HEK293 (cell line): ENCODE measurements around the gene NECTIN1.

Source experiments
- CTCF ChIA-PET: fragments of 350-600 bp; formaldehyde crosslinking; extraction: SDS; loops from one replicate; lab custom pipeline; 2021; ENCODE audit warnings: antibody characterized with exemption; lab: Yijun Ruan, JAX
- POLR2A ChIA-PET: fragments of 300-600 bp; formaldehyde crosslinking; extraction: SDS; loops from one replicate; lab custom pipeline; 2020; ENCODE audit warnings: antibody characterized with exemption, inconsistent platforms; lab: Yijun Ruan, JAX
- H3K27ac ChIP-seq: fragments of 200-500 bp; sonication (Bioruptor generic); 2 replicates; pipeline ENCODE4 v1.5.1; 2014; ENCODE audit warnings: low read depth, low read length, control low read depth, inconsistent platforms; ENCODE audit errors: extremely low read depth
- H3K36me3 ChIP-seq, 2 experiments: fragments of 200-500 bp in 1 of 2; sonication (Bioruptor generic) in 1 of 2; 1 replicate in 1 of 2; 2 replicates in 1 of 2; pipeline ENCODE4 v1.5.1; 2014 to 2017; ENCODE audit warnings: inconsistent platforms in 2 of 2, low read length in 2 of 2; ENCODE audit not compliant: control insufficient read depth in 2 of 2, insufficient read depth in 1 of 2
- H3K4me1 ChIP-seq: fragments of 200-500 bp; sonication (Bioruptor generic); 2 replicates; pipeline ENCODE4 v1.5.1; 2014; ENCODE audit warnings: mild to moderate bottlenecking, low read length, inconsistent platforms; ENCODE audit not compliant: control insufficient read depth, insufficient read depth
- H3K4me3 ChIP-seq: 2 replicates; pipeline ENCODE4 v1.5.1; 2011; ENCODE audit warnings: low read depth, mild to moderate bottlenecking, control low read depth, low read length, moderate library complexity
- H3K9me3 ChIP-seq: fragments of 200-500 bp; sonication (Bioruptor generic); 2 replicates; pipeline ENCODE4 v1.5.1; 2014; ENCODE audit warnings: low read depth, low read length, inconsistent platforms; ENCODE audit not compliant: control insufficient read depth, insufficient read depth
- BCL11B ChIP-seq: fragments of 450-650 bp; formaldehyde crosslinking; IDR thresholded peaks from 2 replicates; pipeline ENCODE4 v1.5.1; 2016; ENCODE audit warnings: low read depth, missing biosample characterization, missing genetic modification characterization
- CTCF ChIP-seq: fragments of 450-650 bp; formaldehyde crosslinking; IDR thresholded peaks from 2 replicates; pipeline ENCODE4 v1.5.1; 2016; ENCODE audit warnings: missing biosample characterization, missing genetic modification characterization
- HOXD13 ChIP-seq: sonication (generic); formaldehyde crosslinking; IDR thresholded peaks from 2 replicates; pipeline ENCODE4 v1.8.0; 2022; ENCODE audit warnings: missing genetic modification reagents, borderline replicate concordance
- INSM2 ChIP-seq: fragments of 450-650 bp; formaldehyde crosslinking; IDR thresholded peaks from 2 replicates; pipeline ENCODE4 v1.5.1; 2016; ENCODE audit warnings: missing biosample characterization, missing genetic modification characterization
- KLF17 ChIP-seq: fragments of 450-650 bp; formaldehyde crosslinking; IDR thresholded peaks from 2 replicates; pipeline ENCODE4 v1.5.1; 2016; ENCODE audit warnings: missing biosample characterization, missing genetic modification characterization
- REPIN1 ChIP-seq: fragments of 450-650 bp; formaldehyde crosslinking; IDR thresholded peaks from 2 replicates; pipeline ENCODE4 v1.5.1; 2017; ENCODE audit warnings: missing biosample characterization, missing genetic modification characterization, low read depth
- ZNF138 ChIP-seq: fragments of 450-650 bp; formaldehyde crosslinking; IDR thresholded peaks from 2 replicates; pipeline ENCODE4 v1.5.1; 2016; ENCODE audit warnings: missing biosample characterization, missing genetic modification characterization, borderline replicate concordance
- ZNF26 ChIP-seq: fragments of 450-650 bp; formaldehyde crosslinking; IDR thresholded peaks from 2 replicates; pipeline ENCODE4 v1.5.1; 2016; ENCODE audit warnings: missing biosample characterization, missing genetic modification characterization
- ZNF274 ChIP-seq, 2 experiments: fragments of 200-500 bp in 1 of 2; fragments of 450-650 bp in 1 of 2; sonication (Bioruptor generic) in 1 of 2; formaldehyde crosslinking in 1 of 2; IDR thresholded peaks; 2 replicates each; pipeline versions ENCODE4 v1.5.1 to v1.6.1; 2014 to 2016; ENCODE audit warnings: borderline replicate concordance in 1 of 2, inconsistent platforms in 1 of 2, low read length in 1 of 2, missing biosample characterization in 1 of 2, missing genetic modification characterization in 1 of 2
- ZNF311 ChIP-seq: fragments of 450-650 bp; formaldehyde crosslinking; IDR thresholded peaks from 2 replicates; pipeline ENCODE4 v1.5.1; 2017; ENCODE audit warnings: missing biosample characterization, missing genetic modification characterization, borderline replicate concordance
- ZNF514 ChIP-seq: fragments of 450-650 bp; formaldehyde crosslinking; IDR thresholded peaks from 2 replicates; pipeline ENCODE4 v1.5.1; 2016; ENCODE audit warnings: missing biosample characterization, missing genetic modification characterization
- ZNF544 ChIP-seq: fragments of 450-650 bp; formaldehyde crosslinking; IDR thresholded peaks from 2 replicates; pipeline ENCODE4 v1.5.0; 2017; ENCODE audit warnings: missing biosample characterization, missing genetic modification characterization
- ZNF585B ChIP-seq: fragments of 450-650 bp; formaldehyde crosslinking; IDR thresholded peaks from 2 replicates; pipeline ENCODE4 v1.5.1; 2016; ENCODE audit warnings: missing biosample characterization, missing genetic modification characterization
- ZNF658 ChIP-seq: fragments of 450-650 bp; formaldehyde crosslinking; IDR thresholded peaks from 2 replicates; pipeline ENCODE4; 2016; ENCODE audit warnings: missing biosample characterization, missing genetic modification characterization
- ZNF701 ChIP-seq: fragments of 450-650 bp; formaldehyde crosslinking; IDR thresholded peaks from 2 replicates; pipeline ENCODE4 v1.5.1; 2016; ENCODE audit warnings: missing biosample characterization, missing genetic modification characterization
- ZNF747 ChIP-seq: fragments of 450-650 bp; formaldehyde crosslinking; IDR thresholded peaks from 2 replicates; pipeline ENCODE4 v1.5.1; 2016; ENCODE audit warnings: missing biosample characterization, missing genetic modification characterization
- ZNF785 ChIP-seq: fragments of 450-650 bp; formaldehyde crosslinking; IDR thresholded peaks from 2 replicates; pipeline ENCODE4 v1.5.1; 2016; ENCODE audit warnings: missing biosample characterization, missing genetic modification characterization
- ZNF791 ChIP-seq: fragments of 450-650 bp; formaldehyde crosslinking; IDR thresholded peaks from 2 replicates; pipeline ENCODE4 v1.5.1; 2016; ENCODE audit warnings: missing biosample characterization, missing genetic modification characterization
- ZSCAN16 ChIP-seq: fragments of 450-650 bp; formaldehyde crosslinking; IDR thresholded peaks from 2 replicates; pipeline ENCODE4 v1.5.1; 2016; ENCODE audit warnings: missing biosample characterization, missing genetic modification characterization
- ZXDB ChIP-seq: fragments of 450-650 bp; formaldehyde crosslinking; IDR thresholded peaks from 2 replicates; pipeline ENCODE4 v1.5.1; 2016; ENCODE audit warnings: missing biosample characterization, missing genetic modification characterization
- TF ChIP-seq, protein P1 (sequence below): fragments of 450-650 bp; formaldehyde crosslinking; IDR thresholded peaks from 2 replicates; pipeline ENCODE4 v1.5.1; 2017; ENCODE audit warnings: missing biosample characterization, missing genetic modification characterization
- TF ChIP-seq, protein P2 (sequence below): fragments of 450-650 bp; formaldehyde crosslinking; IDR thresholded peaks from 2 replicates; pipeline ENCODE4 v1.5.1; 2017; ENCODE audit warnings: missing biosample characterization, missing genetic modification characterization

The NECTIN1 gene

GRCh38 chr11:119625206-119625978 is 103.6 kb downstream of the NECTIN1 start:
- Histone ChIP-seq H3K27ac (no peak overlapping the region), H3K4me3 (no peak overlapping the region), H3K4me1 (no peaks in the 10 kb centered on the region), H3K9me3 (no peaks in the 10 kb centered on the region), H3K36me3 (no peaks in the 10 kb centered on the region)
- POLR2A ChIA-PET: no interaction called here
- CTCF ChIA-PET: interaction anchor here (0.5 to 3.6 kb wide), 9 partner anchors 9 to 483 kb away, joined by 3 to 18 read pairs (median 5); no protein-coding TSS in a partner anchor
- TF ChIP-seq ZNF747 (tag by site-specific recombination): no peak
- no peak for TF ChIP-seq ZNF585B (tag by site-specific recombination)
- TF ChIP-seq ZSCAN16 (tag by site-specific recombination): no peak
- TF ChIP-seq ZNF311 (tag by site-specific recombination): no peak
- TF ChIP-seq HOXD13 (CRISPR knock-in tag): no peak
- no peak for TF ChIP-seq BCL11B (tag by site-specific recombination)
- no peak for TF ChIP-seq ZNF791
- TF ChIP-seq ZNF274 (IDR thresholded peaks at IDR 0.05; ENCODE audit: low read length): no peak
- TF ChIP-seq ZNF274 (tag by site-specific recombination; IDR thresholded peaks at IDR 0.05; ENCODE audit: borderline replicate concordance): no peak
- TF ChIP-seq ZXDB (tag by site-specific recombination): no peak
- TF ChIP-seq, protein P1, sequence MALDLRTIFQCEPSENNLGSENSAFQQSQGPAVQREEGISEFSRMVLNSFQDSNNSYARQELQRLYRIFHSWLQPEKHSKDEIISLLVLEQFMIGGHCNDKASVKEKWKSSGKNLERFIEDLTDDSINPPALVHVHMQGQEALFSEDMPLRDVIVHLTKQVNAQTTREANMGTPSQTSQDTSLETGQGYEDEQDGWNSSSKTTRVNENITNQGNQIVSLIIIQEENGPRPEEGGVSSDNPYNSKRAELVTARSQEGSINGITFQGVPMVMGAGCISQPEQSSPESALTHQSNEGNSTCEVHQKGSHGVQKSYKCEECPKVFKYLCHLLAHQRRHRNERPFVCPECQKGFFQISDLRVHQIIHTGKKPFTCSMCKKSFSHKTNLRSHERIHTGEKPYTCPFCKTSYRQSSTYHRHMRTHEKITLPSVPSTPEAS: no peak
- TF ChIP-seq, protein P2, sequence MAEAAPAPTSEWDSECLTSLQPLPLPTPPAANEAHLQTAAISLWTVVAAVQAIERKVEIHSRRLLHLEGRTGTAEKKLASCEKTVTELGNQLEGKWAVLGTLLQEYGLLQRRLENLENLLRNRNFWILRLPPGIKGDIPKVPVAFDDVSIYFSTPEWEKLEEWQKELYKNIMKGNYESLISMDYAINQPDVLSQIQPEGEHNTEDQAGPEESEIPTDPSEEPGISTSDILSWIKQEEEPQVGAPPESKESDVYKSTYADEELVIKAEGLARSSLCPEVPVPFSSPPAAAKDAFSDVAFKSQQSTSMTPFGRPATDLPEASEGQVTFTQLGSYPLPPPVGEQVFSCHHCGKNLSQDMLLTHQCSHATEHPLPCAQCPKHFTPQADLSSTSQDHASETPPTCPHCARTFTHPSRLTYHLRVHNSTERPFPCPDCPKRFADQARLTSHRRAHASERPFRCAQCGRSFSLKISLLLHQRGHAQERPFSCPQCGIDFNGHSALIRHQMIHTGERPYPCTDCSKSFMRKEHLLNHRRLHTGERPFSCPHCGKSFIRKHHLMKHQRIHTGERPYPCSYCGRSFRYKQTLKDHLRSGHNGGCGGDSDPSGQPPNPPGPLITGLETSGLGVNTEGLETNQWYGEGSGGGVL: no peak
- no peak for TF ChIP-seq ZNF544 (tag by site-specific recombination)
- no peak for TF ChIP-seq ZNF785 (tag by site-specific recombination)
- no peak for TF ChIP-seq REPIN1 (tag by site-specific recombination)
- no peak for TF ChIP-seq ZNF26 (tag by site-specific recombination)
- no peak for TF ChIP-seq INSM2
- TF ChIP-seq ZNF138 (tag by site-specific recombination): no peak
- no peak for TF ChIP-seq ZNF658 (tag by site-specific recombination)
- no peak for TF ChIP-seq ZNF514

DNA sequence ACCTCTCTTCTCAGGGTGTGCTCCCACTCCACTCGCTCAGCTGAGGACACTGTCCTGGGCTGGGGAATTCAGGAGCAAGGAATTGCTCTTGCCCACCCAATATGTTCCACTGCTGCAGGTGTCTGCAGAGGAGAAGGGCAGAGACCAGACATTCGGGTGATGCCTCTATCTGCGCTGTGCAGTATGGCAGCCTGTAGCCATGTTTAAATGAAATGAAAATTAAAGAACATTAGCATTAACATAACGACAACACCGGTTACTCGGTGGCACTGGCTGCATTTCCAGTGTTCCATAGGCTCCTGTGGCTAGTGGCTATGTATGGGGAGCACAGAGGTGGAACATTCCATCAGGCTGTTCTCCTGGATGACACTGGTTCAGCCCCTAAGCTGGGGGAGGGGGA is 104.4 kb downstream of the NECTIN1 start:
- POLR2A ChIA-PET: no interaction called here
- TF ChIP-seq ZNF701 (no peak), CTCF (tag by site-specific recombination) (no peak), KLF17 (no peak)
- H3K36me3 ChIP-seq: no peaks in the 10 kb centered on the region
- H3K9me3 ChIP-seq: no peaks in the 10 kb centered on the region
- no peak overlapping the region for H3K27ac ChIP-seq
- no peak overlapping the region for H3K4me3 ChIP-seq
- no peaks in the 10 kb centered on the region for H3K4me1 ChIP-seq
- CTCF ChIA-PET: interaction anchor here (0.5 to 3.6 kb wide), 9 partner anchors 9 to 951 kb away, joined by 3 to 18 read pairs (median 4); no protein-coding TSS in a partner anchor
